Upper lobe of left lung (tissue), 6 donors: Measurements from ENCODE around the gene PFN4. TPM values are rescaled to one million over a fixed set of nuclear protein-coding genes. Genes with fewer than 3 reads are reported as not detected.

ENCODE experiments used
- ATAC-seq, 2 donors: fragments of 200-7000 bp; cut with Tn5 transposase; one replicate each; pipeline ENCODE4 v1.9.1; 2022; ENCODE audit warnings: mild to moderate bottlenecking in 2 of 2, moderate library complexity in 2 of 2; ENCODE audit not compliant: low FRiP score in 2 of 2
- DNase-seq, 2 donors: peaks; one replicate each; pipeline ENCODE4 v3.0.0-alpha.2; 2019 to 2020
- H3K27ac ChIP-seq, 4 donors: fragments of 200-600 bp; sonication (generic); one replicate each; pipeline ENCODE4 v1.5.1; 2016 to 2019
- H3K27me3 ChIP-seq, 4 donors: fragments of 200-600 bp; sonication (generic); one replicate each; pipeline ENCODE4 v1.5.1; 2017 to 2019
- H3K36me3 ChIP-seq, 4 donors: fragments of 200-600 bp; sonication (generic); one replicate each; pipeline ENCODE4 v1.5.1; 2016 to 2019
- H3K4me1 ChIP-seq, 4 donors: fragments of 200-600 bp; sonication (generic); one replicate each; pipeline ENCODE4 v1.5.1; 2018 to 2019
- H3K4me3 ChIP-seq, 4 donors: fragments of 200-600 bp; sonication (generic); one replicate each; pipeline ENCODE4 v1.5.1; 2017 to 2019; ENCODE audit warnings: mild to moderate bottlenecking in 2 of 4, moderate library complexity in 1 of 4
- H3K9me3 ChIP-seq, 4 donors: fragments of 200-600 bp; sonication (generic); one replicate each; pipeline ENCODE4 v1.5.1; 2018 to 2019
- CTCF ChIP-seq, 6 experiments: fragments of 450-650 bp in 4 of 6; fragments of 200-600 bp in 2 of 6; sonication (generic) in 2 of 6; IDR thresholded peaks; one replicate each; pipeline ENCODE4 v1.5.1; 2016 to 2019; ENCODE audit warnings: antibody characterized with exemption in 6 of 6
- EP300 ChIP-seq, 4 donors: sonication (generic); formaldehyde crosslinking; IDR thresholded peaks; one replicate each; pipeline ENCODE4 v1.5.1; 2017; ENCODE audit warnings: antibody characterized with exemption in 4 of 4, control low read depth in 2 of 4
- POLR2A ChIP-seq, 4 donors: fragments of 450-650 bp; IDR thresholded peaks; one replicate each; pipeline ENCODE4 v1.5.1; 2016 to 2017; ENCODE audit warnings: antibody characterized with exemption in 4 of 4, mild to moderate bottlenecking in 2 of 4
- POLR2AphosphoS5 ChIP-seq, 2 donors: sonication (generic); formaldehyde crosslinking; IDR thresholded peaks; one replicate each; pipeline ENCODE4 v1.5.1; 2017; ENCODE audit warnings: antibody characterized with exemption in 2 of 2
- WGBS, 2 donors: methylation state at CpG; one replicate each; pipeline ENCODE4 v1.1.5; 2017 to 2018; 5-methylcytosine and 5-hydroxymethylcytosine counted together
- total RNA-seq, 6 donors: library from RNA; depleted of rRNA in 4 of 6; stranded (reverse); fragments of >200 nt in 4 of 6; gene quantifications; one replicate each; pipeline versions ENCODE4 v1.1.0 to v1.2.1, GENCODE V29; 2016 to 2021
- donor health status: DM: no; HTN: no; CAD: no; lungs with moderate emphysema.
- donor health status: DM: no; HTN: yes; CAD: no; lungs with severe emphysema.

PFN4 gene
- total RNA-seq, 6 donors from 2014 or later: 0.54 TPM; not detected in 4

GRCh38 chr2:24075259-24075658 is 47.9 kb downstream of the PFN4 start:
- Histone ChIP-seq H3K9me3 (no peaks in the 10 kb centered on the region), H3K4me3 (peak overlapping the region in 3 of 4 donors; percentile 59 to 86 (median 61)), H3K27me3 (no peaks in the 10 kb centered on the region), H3K27ac (peak overlapping the region; percentile 90 to 97 (median 94)), H3K4me1 (peaks cover 16 to 34% (median 18%) of the 10 kb centered on the region in 4 donors), H3K36me3 (peaks cover 6 to 42% (median 20%) of the 10 kb centered on the region in 4 donors)
- 56 to 61% methylated on average over 5 of the region's 5 CpGs for WGBS, 2 donors
- no peak for DNase-seq
- TF ChIP-seq POLR2AphosphoS5 (IDR thresholded peaks at IDR 0.05) (no peak), CTCF (IDR thresholded peaks at IDR 0.05) (no peak), POLR2A (IDR thresholded peaks at IDR 0.05) (no peak), EP300 (IDR thresholded peaks at IDR 0.05) (no peak)
- ATAC-seq: no peak

- Histone ChIP-seq H3K27me3 (no peaks in the 10 kb centered on the region), H3K27ac (no peak overlapping the region), H3K9me3 (no peaks in the 10 kb centered on the region), H3K4me3 (no peak overlapping the region), H3K36me3 (peaks cover 5 to 48% (median 23%) of the 10 kb centered on the region in 4 donors), H3K4me1 (peaks cover 16 to 34% (median 18%) of the 10 kb centered on the region in 4 donors)
- ATAC-seq: no peak
- no peak for DNase-seq
- no peak for TF ChIP-seq POLR2A (IDR thresholded peaks at IDR 0.05)
- TF ChIP-seq CTCF (IDR thresholded peaks at IDR 0.05): no peak
- TF ChIP-seq POLR2AphosphoS5 (IDR thresholded peaks at IDR 0.05): no peak
- TF ChIP-seq EP300 (IDR thresholded peaks at IDR 0.05): no peak
- WGBS, 2 donors: 90 to 94% methylated on average over 6 of the region's 6 CpGs
Measured at GRCh38 chr2:24073816-24074215, 49.3 kb downstream of the PFN4 start.

- Histone ChIP-seq H3K27me3 (no peaks in the 10 kb centered on the region), H3K36me3 (peaks cover 15 to 63% (median 30%) of the 10 kb centered on the region in 4 donors), H3K9me3 (no peaks in the 10 kb centered on the region), H3K27ac (no peak overlapping the region), H3K4me3 (no peak overlapping the region), H3K4me1 (peaks cover 10 to 25% (median 11%) of the 10 kb centered on the region in 4 donors)
- WGBS, 2 donors: 87 to 95% methylated on average over 4 of the region's 4 CpGs
- TF ChIP-seq POLR2AphosphoS5 (IDR thresholded peaks at IDR 0.05) (no peak), EP300 (IDR thresholded peaks at IDR 0.05) (no peak), POLR2A (IDR thresholded peaks at IDR 0.05) (no peak), CTCF (IDR thresholded peaks at IDR 0.05) (no peak)
- no peak for ATAC-seq
- DNase-seq: no peak
Measured at GRCh38 chr2:24072259-24072658, 50.9 kb downstream of the PFN4 start.

GRCh38 chr2:24065341-24065740 is 57.8 kb downstream of the PFN4 start:
- H3K4me1 ChIP-seq: no peaks in the 10 kb centered on the region
- ATAC-seq (no peak), DNase-seq (no peak)
- no peaks in the 10 kb centered on the region for H3K27me3 ChIP-seq
- no peak overlapping the region for H3K27ac ChIP-seq
- no peak for TF ChIP-seq CTCF (IDR thresholded peaks at IDR 0.05)
- no peak for TF ChIP-seq POLR2A (IDR thresholded peaks at IDR 0.05)
- TF ChIP-seq POLR2AphosphoS5 (IDR thresholded peaks at IDR 0.05): no peak
- no peak for TF ChIP-seq EP300 (IDR thresholded peaks at IDR 0.05)
- no peak overlapping the region for H3K4me3 ChIP-seq
- no peaks in the 10 kb centered on the region for H3K9me3 ChIP-seq
- 78 to 84% methylated on average over 2 of the region's 2 CpGs for WGBS, 2 donors
- peaks cover 13 to 64% (median 23%) of the 10 kb centered on the region in 4 donors for H3K36me3 ChIP-seq

Other genes with a start within 250 kb of the PFN4 start
- gene ATAD2B, start 196.2 kb downstream of the PFN4 start, total RNA-seq: 10 to 100 TPM; 17.8 to 51.3 (median 25.3) TPM
- 10 to 100 TPM in 3 of 6 donors, 1 to 10 TPM in 3; 6.3 to 16.8 (median 10.5) TPM for gene UBXN2A, start 182.9 kb downstream of the PFN4 start, total RNA-seq
- 1 to 10 TPM in 1 of 6 donors, under 1 TPM in 4, not detected in 1; 0.40 to 1.8 (median 0.76) TPM for gene MFSD2B, start 113.2 kb downstream of the PFN4 start, total RNA-seq
- gene WDCP, start 75.9 kb downstream of the PFN4 start, total RNA-seq: 10 to 100 TPM in 1 of 6 donors, 1 to 10 TPM in 5; 1.0 to 10.6 (median 4.6) TPM
- 10 to 100 TPM in 5 of 6 donors, 1 to 10 TPM in 1; 7.3 to 27.3 (median 15.0) TPM for gene FKBP1B, start 73.6 kb downstream of the PFN4 start, total RNA-seq
- 10 to 100 TPM; 38.8 to 93.7 (median 64.7) TPM for gene SF3B6, start 47.0 kb downstream of the PFN4 start, total RNA-seq
- gene TP53I3, start 38.5 kb downstream of the PFN4 start, total RNA-seq: 100 to 1,000 TPM in 1 of 6 donors, 10 to 100 TPM in 5; 27.0 to 110 (median 69.6) TPM
- 10 to 100 TPM; 15.5 to 28.3 (median 22.8) TPM for gene FAM228B, start 135 bp upstream of the PFN4 start, total RNA-seq
- 1 to 10 TPM in 4 of 6 donors, under 1 TPM in 2; 0.17 to 3.1 (median 1.6) TPM for gene FAM228A, start 51.7 kb upstream of the PFN4 start, total RNA-seq
- gene ITSN2, start 237.2 kb upstream of the PFN4 start, total RNA-seq: 100 to 1,000 TPM in 2 of 6 donors, 10 to 100 TPM in 4; 73.4 to 119 (median 91.3) TPM